Endothelial cell of umbilical vein (primary cell): ENCODE results near the gene GAD2. TPM values are rescaled to one million over a fixed set of nuclear protein-coding genes. Genes with fewer than 3 reads are reported as not detected.

Source experiments
- BruUV-seq: library from RNA; stranded (reverse); fragments of 400-500 nt; replicated peaks from 2 replicates; lab custom pipeline; 2021; lab: Mats Ljungman, UMichigan
- CTCF ChIA-PET: fragments of 300-600, 350-600 bp; sonication (Branson Sonifier 250); formaldehyde crosslinking; loops from one replicate; lab custom pipeline; 2021; ENCODE audit warnings: antibody characterized with exemption, inconsistent platforms; lab: Charles Lee
- POLR2A ChIA-PET: fragments of 300-600, 350-600 bp; sonication (Branson Sonifier 250); formaldehyde crosslinking; loops from one replicate; lab custom pipeline; 2021; ENCODE audit warnings: antibody characterized with exemption, inconsistent platforms; lab: Charles Lee
- DNase-seq: peaks from one replicate; pipeline ENCODE4 v3.0.0-alpha.2; 2011; ENCODE audit warnings: low read depth, low spot score
- FAIRE-seq: peaks from 2 replicates; lab custom pipeline; 2011; peaks lifted over from hg19 to GRCh38; lab: Jason Lieb, UNC
- H2AFZ ChIP-seq: 2 replicates; pipeline ENCODE4 v1.6.0; 2012; ENCODE audit warnings: low read depth, low read length, control low read depth, inconsistent platforms
- H3K27ac ChIP-seq: 2 replicates; pipeline ENCODE4 v1.5.1; 2011; ENCODE audit warnings: low read depth, mild to moderate bottlenecking, control low read depth, low read length, moderate library complexity; ENCODE audit not compliant: insufficient read depth
- H3K27me3 ChIP-seq, 2 experiments: 2 replicates each; pipeline versions ENCODE4 v1.6.0 to v1.6.1; 2011; ENCODE audit warnings: low read length in 2 of 2, mixed read lengths in 1 of 2; ENCODE audit not compliant: control insufficient read depth in 2 of 2, insufficient read depth in 2 of 2
- H3K36me3 ChIP-seq, 2 experiments: 2 replicates in 1 of 2; 3 replicates in 1 of 2; pipeline ENCODE4 v1.5.1; 2011; ENCODE audit warnings: low read length in 2 of 2, mild to moderate bottlenecking in 1 of 2, moderate library complexity in 1 of 2; ENCODE audit not compliant: control insufficient read depth in 2 of 2, insufficient read depth in 2 of 2; ENCODE audit errors: extremely low read depth in 1 of 2
- H3K4me1 ChIP-seq: 3 replicates; pipeline ENCODE4 v1.5.1; 2011; ENCODE audit warnings: mild to moderate bottlenecking, low read length; ENCODE audit not compliant: control insufficient read depth, insufficient read depth; ENCODE audit errors: extremely low read depth
- H3K4me2 ChIP-seq: 2 replicates; pipeline ENCODE4 v1.6.1; 2011; ENCODE audit warnings: low read length, control low read depth, mixed read lengths; ENCODE audit not compliant: insufficient read depth
- H3K4me3 ChIP-seq, 3 experiments: fragments of 200-600 bp in 1 of 3; sonication (generic), shearing (Covaris generic) in 1 of 3; replicated peaks in 1 of 3; 2 replicates each; pipeline ENCODE4 v1.5.1; 2011 to 2016; ENCODE audit warnings: control low read depth in 3 of 3, low read length in 3 of 3, mild to moderate bottlenecking in 2 of 3, inconsistent platforms in 1 of 3, low read depth in 1 of 3, moderate library complexity in 1 of 3; ENCODE audit not compliant: insufficient read depth in 1 of 3
- H3K79me2 ChIP-seq: 2 replicates; pipeline ENCODE4 v1.6.0; 2012; ENCODE audit warnings: low read length, inconsistent platforms; ENCODE audit not compliant: control insufficient read depth, insufficient read depth
- H3K9ac ChIP-seq: replicated peaks from 2 replicates; pipeline ENCODE3; 2011; ENCODE audit warnings: low read length, control low read depth; ENCODE audit not compliant: insufficient read depth; ENCODE audit errors: extremely low read depth
- H3K9me1 ChIP-seq: replicated peaks from 3 replicates; pipeline ENCODE4 v1.6.0; 2011; ENCODE audit warnings: mild to moderate bottlenecking, low read length; ENCODE audit not compliant: control insufficient read depth, insufficient read depth; ENCODE audit errors: extremely low read depth
- H3K9me3 ChIP-seq: replicated peaks from 2 replicates; pipeline ENCODE4 v1.5.1; 2012; ENCODE audit warnings: low read length, inconsistent platforms; ENCODE audit not compliant: control insufficient read depth, insufficient read depth
- H4K20me1 ChIP-seq: replicated peaks from 2 replicates; pipeline ENCODE3; 2011; ENCODE audit warnings: mild to moderate bottlenecking, low read length; ENCODE audit not compliant: control insufficient read depth, insufficient read depth; ENCODE audit errors: extremely low read depth
- EZH2 ChIP-seq: IDR thresholded peaks from 2 replicates; pipeline ENCODE4 v1.6.1; 2012; ENCODE audit warnings: borderline replicate concordance, low read depth, mild to moderate bottlenecking, moderate library complexity, low read length, inconsistent platforms; ENCODE audit not compliant: severe bottlenecking
- FOS ChIP-seq: IDR thresholded peaks from 2 replicates; pipeline ENCODE4 v1.6.1; 2011; ENCODE audit warnings: mild to moderate bottlenecking, low read length, moderate library complexity, borderline replicate concordance; ENCODE audit not compliant: insufficient read depth
- GATA2 ChIP-seq: IDR thresholded peaks from 2 replicates; pipeline ENCODE4 v1.7.0; 2011; ENCODE audit warnings: low read depth, mild to moderate bottlenecking, moderate library complexity, mixed read lengths, low read length; ENCODE audit not compliant: insufficient read length, insufficient read depth
- JUN ChIP-seq: IDR thresholded peaks from 2 replicates; pipeline ENCODE4 v1.6.1; 2011; ENCODE audit warnings: borderline replicate concordance, low read depth; ENCODE audit not compliant: insufficient read length, insufficient read depth
- POLR2A ChIP-seq: IDR thresholded peaks from 2 replicates; pipeline ENCODE4 v1.6.1; 2012; ENCODE audit warnings: low read depth, mild to moderate bottlenecking, control low read depth, low read length
- dilution Hi-C: fragments of 300-500 bp; cut with MboI; formaldehyde crosslinking; loops from one replicate; pipeline ENCODE4 v1.15.0; 2019; ENCODE audit warnings: low sequenced_read_pairs; ENCODE audit not compliant: extremely low pct_ligation_motif_present
- intact Hi-C: fragments of 100-400 bp; cut with micrococcal nuclease; formaldehyde crosslinking; loops from one replicate; pipeline ENCODE4 v1.10.0; 2022
- polyA plus RNA-seq, 4 experiments: library from polyadenylated mRNA; depleted of rRNA in 3 of 4; stranded (reverse) in 3 of 4; unstranded in 1 of 4; fragments of >200 nt; gene quantifications; 2 replicates each; pipeline versions ENCODE4 v1.2.1 to v1.2.3, GENCODE V29; 2011 to 2012; ENCODE audit warnings: missing spikeins in 1 of 4
- total RNA-seq: library from RNA; stranded (reverse); gene quantifications from 2 replicates; pipeline ENCODE4 v1.2.3, GENCODE V29; 2021
- TF ChIP-seq, protein P1 (sequence below): IDR thresholded peaks from 2 replicates; pipeline ENCODE4 v1.6.1; 2011; ENCODE audit not compliant: insufficient read depth, insufficient read length
- TF ChIP-seq, protein P2 (sequence below), 2 donors: IDR thresholded peaks; 1 replicate in 1 of 2; 2 replicates in 1 of 2; pipeline ENCODE4 v1.5.1; 2011; ENCODE audit warnings: low read length in 2 of 2, mild to moderate bottlenecking in 2 of 2, moderate library complexity in 2 of 2, control low read depth in 1 of 2, inconsistent platforms in 1 of 2, low read depth in 1 of 2; ENCODE audit not compliant: insufficient read depth in 1 of 2; ENCODE audit errors: extremely low read depth in 1 of 2

The GAD2 gene
- total and polyA plus RNA-seq, 2 donors (not counting 3 experiments of a cell fraction or from before 2014, with no cell fraction given) = not detected

DNA sequence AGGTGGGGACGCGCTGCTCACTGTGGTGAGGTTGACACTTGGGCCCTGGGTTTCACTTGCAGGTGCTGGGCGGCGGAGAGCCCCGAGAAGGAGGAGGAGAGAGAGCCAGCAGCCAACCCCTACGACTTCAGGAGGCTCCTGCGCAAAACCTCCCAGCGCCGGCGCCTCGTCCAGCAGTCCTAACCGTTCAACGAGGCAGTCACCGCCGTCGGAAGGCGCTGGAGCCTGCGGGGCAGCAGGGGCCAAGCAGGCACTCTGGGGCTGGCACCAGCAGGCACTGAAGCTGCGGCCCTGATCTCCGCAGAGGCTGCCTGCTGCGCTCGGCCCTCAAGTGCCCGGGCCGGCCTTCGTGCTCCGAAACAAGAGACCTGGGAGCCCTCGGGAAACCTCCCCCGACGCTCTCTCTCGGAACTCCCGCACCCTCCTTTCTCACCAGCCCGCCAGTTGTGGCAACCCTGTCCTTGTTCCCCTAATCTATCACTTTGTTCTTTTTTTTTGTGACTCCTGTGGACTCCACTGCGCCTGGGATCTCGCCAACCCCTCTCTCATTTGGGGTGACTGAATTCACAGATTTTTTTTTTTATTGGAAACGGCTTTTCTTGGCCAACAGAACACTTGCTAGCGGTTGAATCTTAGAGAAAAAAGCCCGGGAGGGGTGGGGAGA, 4.7 kb upstream of the GAD2 start:
- no peaks in the 10 kb centered on the region for H3K36me3 ChIP-seq
- H4K20me1 ChIP-seq = no peaks in the 10 kb centered on the region
- H3K4me3 ChIP-seq = no peak overlapping the region
- dilution Hi-C loops (no loop called here), intact Hi-C loops (no loop called here)
- no peaks in the 10 kb centered on the region for H3K9me1 ChIP-seq
- peaks cover 15 to 28% of the 10 kb centered on the region in 2 experiments for H3K27me3 ChIP-seq
- FAIRE-seq (no peak), DNase-seq (no peak)
- no peaks in the 10 kb centered on the region for H3K79me2 ChIP-seq
- H2AFZ ChIP-seq = no peak overlapping the region
- no peaks in the 10 kb centered on the region for H3K9me3 ChIP-seq
- H3K4me1 ChIP-seq = no peaks in the 10 kb centered on the region
- no TSS peak for BruUV-seq
- ChIA-PET POLR2A (no interaction called here), CTCF (no interaction called here)
- no peak overlapping the region for H3K27ac ChIP-seq
- TF ChIP-seq GATA2 (no peak), JUN (no peak), POLR2A (no peak), FOS (no peak), EZH2 (no peak)
- TF ChIP-seq, protein P1, sequence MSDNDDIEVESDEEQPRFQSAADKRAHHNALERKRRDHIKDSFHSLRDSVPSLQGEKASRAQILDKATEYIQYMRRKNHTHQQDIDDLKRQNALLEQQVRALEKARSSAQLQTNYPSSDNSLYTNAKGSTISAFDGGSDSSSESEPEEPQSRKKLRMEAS = no peak
- TF ChIP-seq, protein P2, sequence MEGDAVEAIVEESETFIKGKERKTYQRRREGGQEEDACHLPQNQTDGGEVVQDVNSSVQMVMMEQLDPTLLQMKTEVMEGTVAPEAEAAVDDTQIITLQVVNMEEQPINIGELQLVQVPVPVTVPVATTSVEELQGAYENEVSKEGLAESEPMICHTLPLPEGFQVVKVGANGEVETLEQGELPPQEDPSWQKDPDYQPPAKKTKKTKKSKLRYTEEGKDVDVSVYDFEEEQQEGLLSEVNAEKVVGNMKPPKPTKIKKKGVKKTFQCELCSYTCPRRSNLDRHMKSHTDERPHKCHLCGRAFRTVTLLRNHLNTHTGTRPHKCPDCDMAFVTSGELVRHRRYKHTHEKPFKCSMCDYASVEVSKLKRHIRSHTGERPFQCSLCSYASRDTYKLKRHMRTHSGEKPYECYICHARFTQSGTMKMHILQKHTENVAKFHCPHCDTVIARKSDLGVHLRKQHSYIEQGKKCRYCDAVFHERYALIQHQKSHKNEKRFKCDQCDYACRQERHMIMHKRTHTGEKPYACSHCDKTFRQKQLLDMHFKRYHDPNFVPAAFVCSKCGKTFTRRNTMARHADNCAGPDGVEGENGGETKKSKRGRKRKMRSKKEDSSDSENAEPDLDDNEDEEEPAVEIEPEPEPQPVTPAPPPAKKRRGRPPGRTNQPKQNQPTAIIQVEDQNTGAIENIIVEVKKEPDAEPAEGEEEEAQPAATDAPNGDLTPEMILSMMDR (IDR thresholded peaks at IDR 0.05; ENCODE audit: extremely low read depth in 1 of 2, insufficient read depth in 1 of 2, low read depth in 1 of 2, low read length in 2 of 2) = no peak
- no peak overlapping the region for H3K9ac ChIP-seq
- H3K4me2 ChIP-seq = no peak overlapping the region
